Retinal pigment epithelial cell (primary cell): ENCODE measurements around the gene ATXN7L2.

Experiments used
- DNase-seq: peaks from one replicate; pipeline ENCODE4 v3.0.0-alpha.2; 2010; ENCODE audit warnings: low read depth
- H3K4me3 ChIP-seq: 2 replicates; pipeline ENCODE4 v1.5.1; 2011; ENCODE audit warnings: mild to moderate bottlenecking, low read length, control low read depth, moderate library complexity
- TF ChIP-seq, protein P1 (sequence below): conservative IDR thresholded peaks from 2 replicates; pipeline ENCODE4 v1.5.1; 2011; ENCODE audit warnings: low read depth, low read length, control low read depth, inconsistent platforms

Gene ATXN7L2

GRCh38 chr1:109495738-109496137 is 12.0 kb downstream of the ATXN7L2 start:
- TF ChIP-seq, protein P1, sequence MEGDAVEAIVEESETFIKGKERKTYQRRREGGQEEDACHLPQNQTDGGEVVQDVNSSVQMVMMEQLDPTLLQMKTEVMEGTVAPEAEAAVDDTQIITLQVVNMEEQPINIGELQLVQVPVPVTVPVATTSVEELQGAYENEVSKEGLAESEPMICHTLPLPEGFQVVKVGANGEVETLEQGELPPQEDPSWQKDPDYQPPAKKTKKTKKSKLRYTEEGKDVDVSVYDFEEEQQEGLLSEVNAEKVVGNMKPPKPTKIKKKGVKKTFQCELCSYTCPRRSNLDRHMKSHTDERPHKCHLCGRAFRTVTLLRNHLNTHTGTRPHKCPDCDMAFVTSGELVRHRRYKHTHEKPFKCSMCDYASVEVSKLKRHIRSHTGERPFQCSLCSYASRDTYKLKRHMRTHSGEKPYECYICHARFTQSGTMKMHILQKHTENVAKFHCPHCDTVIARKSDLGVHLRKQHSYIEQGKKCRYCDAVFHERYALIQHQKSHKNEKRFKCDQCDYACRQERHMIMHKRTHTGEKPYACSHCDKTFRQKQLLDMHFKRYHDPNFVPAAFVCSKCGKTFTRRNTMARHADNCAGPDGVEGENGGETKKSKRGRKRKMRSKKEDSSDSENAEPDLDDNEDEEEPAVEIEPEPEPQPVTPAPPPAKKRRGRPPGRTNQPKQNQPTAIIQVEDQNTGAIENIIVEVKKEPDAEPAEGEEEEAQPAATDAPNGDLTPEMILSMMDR, result no peak
- H3K4me3 ChIP-seq, result no peak overlapping the region
- no peak for DNase-seq

- DNase-seq, result no peak
- TF ChIP-seq, protein P1, result no peak
Observed at GRCh38 chr1:109497449-109498160, 13.9 kb downstream of the ATXN7L2 start.

DNA sequence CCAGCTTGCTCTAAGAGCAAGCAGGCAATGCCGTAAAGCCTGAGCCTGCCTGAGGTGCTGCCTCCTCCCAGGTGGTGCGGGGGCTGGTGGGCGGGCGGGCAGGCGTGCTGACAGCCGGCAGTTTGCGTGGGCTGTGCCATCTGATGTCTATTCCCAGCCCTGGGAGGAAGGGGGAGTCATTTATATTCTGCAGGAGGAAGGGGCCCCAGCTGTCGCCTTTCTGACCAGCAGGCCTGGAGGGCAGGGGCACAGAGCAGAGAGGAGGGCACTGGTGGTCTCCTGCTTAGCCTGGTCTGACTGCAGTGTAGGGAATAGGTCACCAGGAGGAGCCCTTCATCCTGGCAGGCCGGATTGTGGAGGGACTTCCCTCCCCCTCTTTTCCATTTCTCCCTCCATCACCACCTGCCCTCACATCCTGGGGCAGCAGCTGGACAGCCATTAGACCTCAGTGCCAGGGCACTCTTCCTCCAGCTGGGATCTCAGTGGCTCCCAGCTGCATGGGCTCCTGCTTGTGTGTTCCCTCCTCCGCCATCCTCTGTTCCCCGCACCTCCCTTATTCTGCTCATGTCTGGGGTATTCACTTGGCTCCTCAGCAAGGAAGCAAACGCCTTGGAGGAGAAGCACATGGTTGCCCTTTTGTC is 14.6 kb downstream of the ATXN7L2 start:
- DNase-seq, result no peak
- TF ChIP-seq, protein P1, result peak; percentile 73
- H3K4me3 ChIP-seq, result no peak overlapping the region

More at GRCh38 chr1:109497449-109498160, 13.9 kb downstream of the ATXN7L2 start:
- no peak overlapping the region for H3K4me3 ChIP-seq

- H3K4me3 ChIP-seq, result no peak overlapping the region
- DNase-seq, result no peak
- TF ChIP-seq, protein P1, result no peak
Observed at GRCh38 chr1:109499081-109499480, 15.4 kb downstream of the ATXN7L2 start.

DNA sequence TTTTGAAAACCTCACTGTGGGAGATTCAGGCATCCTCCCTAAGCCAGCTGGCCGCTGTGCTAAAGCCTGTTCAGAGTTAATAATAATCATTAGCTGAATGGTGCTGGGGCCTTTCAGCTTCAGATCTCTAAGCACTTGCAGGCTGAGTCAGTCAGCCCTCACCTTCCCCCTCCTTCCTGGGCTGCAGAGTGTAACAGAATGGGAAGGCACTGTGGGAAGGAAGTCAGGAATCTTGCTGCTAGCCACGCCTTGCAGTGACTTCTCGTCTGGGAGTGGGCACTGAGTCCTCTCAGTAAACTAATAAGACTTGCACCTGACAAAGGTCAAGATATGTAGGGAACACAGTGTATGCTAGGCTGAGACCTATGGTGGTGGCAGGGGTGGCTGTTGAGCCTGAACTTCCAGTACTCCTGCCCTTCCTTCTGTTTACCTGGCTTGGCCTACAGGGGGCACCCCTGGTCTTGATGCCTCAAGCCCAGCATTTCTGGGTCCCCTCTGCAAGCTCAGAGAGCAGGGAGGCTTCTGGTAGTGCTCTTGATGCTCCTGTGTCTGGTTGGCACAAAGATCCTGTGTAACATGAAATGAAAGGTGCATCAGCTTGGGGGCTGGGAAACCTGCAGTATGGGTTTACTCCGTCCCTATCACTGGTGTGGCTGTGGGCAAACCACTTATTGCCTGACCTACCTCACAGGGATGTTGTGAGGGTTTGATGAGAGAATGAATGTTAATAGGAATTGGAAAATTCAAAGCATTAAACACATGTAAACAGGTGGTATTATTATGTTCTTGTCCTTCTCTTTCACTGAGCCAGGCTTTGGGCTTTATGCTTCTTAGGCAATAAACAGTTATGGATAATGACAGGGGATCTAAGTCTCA is 16.2 kb downstream of the ATXN7L2 start:
- no peak for DNase-seq
- TF ChIP-seq, protein P1, result peak; percentile 74
- no peak overlapping the region for H3K4me3 ChIP-seq

DNA sequence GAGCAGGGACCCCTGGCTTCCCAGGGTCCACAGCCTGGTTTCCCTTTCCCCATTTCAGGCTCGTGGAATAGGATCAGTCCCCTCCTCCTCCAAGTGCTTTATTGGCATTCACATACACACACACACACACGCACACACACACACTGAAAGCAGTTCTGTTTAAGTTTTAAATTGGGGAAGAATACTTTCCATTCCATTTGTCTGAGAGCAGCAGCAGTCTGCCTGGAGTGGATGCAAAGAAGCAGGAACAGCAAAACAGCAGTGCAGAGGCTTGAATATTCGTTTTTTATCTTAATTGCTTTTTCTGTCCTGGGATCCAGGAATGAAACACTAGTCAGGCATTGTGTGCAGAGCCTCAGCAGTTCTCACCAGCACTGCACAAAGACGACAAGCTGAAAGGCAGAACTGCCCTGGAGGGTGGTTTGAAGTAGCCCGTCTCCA is 17.3 kb downstream of the ATXN7L2 start:
- no peak for DNase-seq
- TF ChIP-seq, protein P1, result no peak

More for the DNA sequence above, 17.3 kb downstream of the ATXN7L2 start:
- H3K4me3 ChIP-seq, result no peak overlapping the region
